GM12875 (cell line): ENCODE results near the gene BID.

Experiments used
- H3K4me3 ChIP-seq: one replicate; pipeline ENCODE4 v1.5.1; 2011; ENCODE audit warnings: low read depth, low read length, control low read depth
- TF ChIP-seq, protein P1 (sequence below): IDR thresholded peaks from 2 replicates; pipeline ENCODE4 v1.5.1; 2011; ENCODE audit warnings: low read depth, mild to moderate bottlenecking, control low read depth, inconsistent platforms, low read length, moderate library complexity, borderline replicate concordance; ENCODE audit not compliant: insufficient read depth

BID gene

DNA sequence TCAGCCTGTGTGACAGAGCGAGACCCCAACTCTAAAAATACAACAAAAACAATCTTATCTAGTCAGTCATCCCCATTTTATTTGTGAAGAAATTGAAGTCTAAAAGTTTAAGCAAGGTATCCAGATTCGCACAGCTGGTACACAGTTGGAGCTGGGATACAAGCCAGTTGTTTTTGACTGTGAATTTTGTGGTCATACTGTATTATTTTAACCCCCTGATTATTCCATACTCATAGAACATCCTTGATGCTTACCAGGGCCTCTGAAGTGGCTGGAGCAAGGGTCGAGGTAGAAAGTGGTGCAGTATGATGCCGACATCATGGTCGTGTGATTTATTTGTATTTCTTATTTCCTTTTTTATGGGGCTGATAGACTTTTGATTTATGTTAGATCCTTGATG, 50.0 kb downstream of the BID start:
- TF ChIP-seq, protein P1, sequence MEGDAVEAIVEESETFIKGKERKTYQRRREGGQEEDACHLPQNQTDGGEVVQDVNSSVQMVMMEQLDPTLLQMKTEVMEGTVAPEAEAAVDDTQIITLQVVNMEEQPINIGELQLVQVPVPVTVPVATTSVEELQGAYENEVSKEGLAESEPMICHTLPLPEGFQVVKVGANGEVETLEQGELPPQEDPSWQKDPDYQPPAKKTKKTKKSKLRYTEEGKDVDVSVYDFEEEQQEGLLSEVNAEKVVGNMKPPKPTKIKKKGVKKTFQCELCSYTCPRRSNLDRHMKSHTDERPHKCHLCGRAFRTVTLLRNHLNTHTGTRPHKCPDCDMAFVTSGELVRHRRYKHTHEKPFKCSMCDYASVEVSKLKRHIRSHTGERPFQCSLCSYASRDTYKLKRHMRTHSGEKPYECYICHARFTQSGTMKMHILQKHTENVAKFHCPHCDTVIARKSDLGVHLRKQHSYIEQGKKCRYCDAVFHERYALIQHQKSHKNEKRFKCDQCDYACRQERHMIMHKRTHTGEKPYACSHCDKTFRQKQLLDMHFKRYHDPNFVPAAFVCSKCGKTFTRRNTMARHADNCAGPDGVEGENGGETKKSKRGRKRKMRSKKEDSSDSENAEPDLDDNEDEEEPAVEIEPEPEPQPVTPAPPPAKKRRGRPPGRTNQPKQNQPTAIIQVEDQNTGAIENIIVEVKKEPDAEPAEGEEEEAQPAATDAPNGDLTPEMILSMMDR = no peak

DNA sequence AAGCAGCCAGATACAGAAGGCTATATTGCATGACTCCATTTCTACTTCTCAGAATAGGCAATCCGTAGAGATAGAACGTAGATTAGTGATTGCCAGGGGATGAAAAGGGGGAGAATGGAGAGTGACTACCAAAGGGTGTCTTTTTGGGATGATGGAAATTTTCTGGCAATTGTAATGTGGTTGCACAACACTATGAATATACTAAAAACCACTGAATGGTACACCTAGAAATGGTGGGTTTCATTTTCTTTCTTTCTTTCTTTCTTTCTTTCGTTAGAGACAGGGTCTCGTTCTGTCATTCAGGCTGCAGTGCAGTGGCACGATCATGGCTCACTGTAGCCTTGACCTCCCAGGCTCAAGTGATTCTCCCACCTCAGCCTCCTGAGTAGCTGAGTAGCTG, 54.4 kb downstream of the BID start:
- TF ChIP-seq, protein P1 = no peak

More for the DNA sequence above, 50.0 kb downstream of the BID start:
- no peak overlapping the region for H3K4me3 ChIP-seq

DNA sequence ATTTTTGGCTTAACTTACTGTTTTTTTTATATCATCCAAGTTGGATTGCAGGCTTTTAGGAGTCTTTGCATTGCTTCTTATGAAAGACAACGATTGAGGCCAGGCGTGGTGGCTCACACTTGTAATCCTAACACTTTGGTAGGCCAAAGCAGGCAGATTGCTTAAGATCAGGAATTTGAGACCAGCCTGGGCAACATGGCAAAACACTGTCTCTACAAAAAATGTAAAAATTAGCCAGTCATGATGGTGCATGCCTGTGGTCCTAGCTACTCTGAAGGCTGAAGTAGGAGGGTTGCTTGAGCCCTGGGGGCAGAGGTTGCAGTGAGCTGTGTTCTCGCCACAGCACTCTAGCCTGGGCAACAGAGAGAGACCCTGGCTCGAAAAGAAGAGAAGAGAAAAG, 56.6 kb downstream of the BID start:
- TF ChIP-seq, protein P1 = no peak

More for the DNA sequence above, 54.4 kb downstream of the BID start:
- H3K4me3 ChIP-seq = no peak overlapping the region

DNA sequence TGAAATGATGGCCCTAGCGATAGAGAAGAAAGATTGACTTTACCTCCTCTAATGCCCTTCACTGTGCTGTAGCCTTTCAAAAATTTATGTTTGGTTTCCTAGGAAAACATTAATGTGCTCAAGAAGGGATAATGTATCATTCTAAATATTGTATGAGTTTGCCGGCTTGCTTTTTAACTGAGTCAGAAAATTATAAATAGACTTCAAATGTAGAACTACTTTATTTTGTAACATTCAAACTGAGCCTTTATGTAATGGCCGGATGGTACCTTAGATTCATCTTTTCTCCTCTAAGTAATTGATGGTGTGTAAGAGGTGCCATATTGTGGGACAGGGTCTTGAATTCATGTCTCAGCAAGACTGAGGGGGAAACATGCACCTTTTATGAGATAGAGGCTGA, 57.7 kb downstream of the BID start:
- TF ChIP-seq, protein P1 = no peak
- H3K4me3 ChIP-seq = no peak overlapping the region

More for the DNA sequence above, 56.6 kb downstream of the BID start:
- no peak overlapping the region for H3K4me3 ChIP-seq

DNA sequence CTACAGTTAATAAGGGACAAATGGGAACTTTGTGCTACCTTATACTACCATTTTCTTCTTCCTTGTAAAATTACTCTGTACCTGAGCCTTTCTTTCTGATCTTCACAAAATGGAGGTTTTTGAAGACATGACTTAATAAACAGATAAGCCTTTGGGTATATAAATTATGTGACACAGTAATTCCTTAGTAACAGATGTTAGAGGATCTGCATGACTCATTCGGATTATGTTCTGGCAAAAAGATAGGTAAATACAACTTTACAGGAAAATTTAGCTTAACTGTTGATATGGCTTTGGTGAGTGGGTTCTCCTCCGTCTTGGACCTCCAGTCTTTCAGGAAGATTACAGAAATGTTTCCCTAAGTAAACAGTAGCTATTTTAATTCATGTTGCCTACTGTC, 61.8 kb downstream of the BID start:
- TF ChIP-seq, protein P1 = no peak

DNA sequence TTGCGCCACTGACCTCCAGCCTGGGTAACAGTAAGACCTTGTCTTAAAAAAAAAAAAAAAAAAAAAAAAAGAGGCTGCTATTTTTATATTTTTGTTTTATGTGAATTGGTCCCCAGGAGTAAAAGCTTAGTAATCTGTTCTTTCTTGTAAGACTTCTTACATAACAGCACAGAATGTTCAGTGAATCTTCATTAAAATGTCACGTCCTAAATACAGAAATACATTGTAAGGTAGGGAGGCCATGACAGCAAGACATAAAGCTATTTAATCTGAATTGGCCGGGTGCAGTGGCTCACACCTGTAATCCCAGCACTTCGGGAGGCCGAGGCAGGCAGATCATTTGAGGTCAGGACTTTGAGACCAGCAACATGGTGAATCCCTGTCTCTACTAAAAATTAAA, 64.2 kb downstream of the BID start:
- no peak overlapping the region for H3K4me3 ChIP-seq
- TF ChIP-seq, protein P1 = no peak

More for the DNA sequence above, 61.8 kb downstream of the BID start:
- H3K4me3 ChIP-seq = no peak overlapping the region

DNA sequence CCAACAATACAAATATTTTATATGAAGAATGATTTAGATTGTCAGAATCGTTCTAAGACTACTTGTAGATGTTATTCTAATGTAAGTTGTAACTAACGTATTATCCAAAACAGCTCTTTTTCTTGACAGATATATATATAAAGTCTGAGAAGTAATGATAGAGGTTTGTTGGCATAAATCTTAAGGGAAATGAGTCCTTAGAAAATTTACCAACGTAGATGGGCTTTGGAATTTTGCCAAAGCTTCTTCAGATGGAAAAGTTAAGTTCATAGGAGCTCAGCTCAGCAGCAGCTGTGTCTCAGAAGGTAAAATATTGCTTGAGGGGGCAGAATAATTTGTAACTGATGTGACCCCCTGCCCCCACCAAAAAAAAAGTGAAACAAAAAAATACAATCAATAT, 66.7 kb downstream of the BID start:
- no peak overlapping the region for H3K4me3 ChIP-seq

More for the DNA sequence above, 66.7 kb downstream of the BID start:
- TF ChIP-seq, protein P1 = no peak
